H9 (cell line): Measurements from ENCODE around the gene NAXD. TPM values are rescaled to one million over a fixed set of nuclear protein-coding genes. Genes with fewer than 3 reads are reported as not detected.

ENCODE experiments used
- DNase-seq: peaks from one replicate; pipeline ENCODE4 v3.0.0-alpha.2; 2017
- H2AFZ ChIP-seq: one replicate; pipeline ENCODE4 v1.6.1; 2013; ENCODE audit warnings: mild to moderate bottlenecking, low read length, control low read depth, moderate library complexity
- H2AK5ac ChIP-seq: 2 replicates; pipeline ENCODE4 v1.6.1; 2013; ENCODE audit warnings: low read length, control low read depth, mixed read lengths; ENCODE audit not compliant: insufficient read length
- H2BK120ac ChIP-seq: one replicate; pipeline ENCODE4 v1.6.1; 2013; ENCODE audit warnings: low read depth, mild to moderate bottlenecking, low read length, control low read depth, inconsistent platforms; ENCODE audit not compliant: poor library complexity, severe bottlenecking
- H2BK12ac ChIP-seq: 2 replicates; pipeline ENCODE4 v1.6.1; 2013; ENCODE audit warnings: low read length, control low read depth, mixed read lengths, low read depth; ENCODE audit not compliant: insufficient read length
- H2BK15ac ChIP-seq: 2 replicates; pipeline ENCODE4 v1.6.1; 2013; ENCODE audit warnings: low read depth, low read length, control low read depth
- H2BK20ac ChIP-seq: one replicate; pipeline ENCODE4 v1.6.1; 2013; ENCODE audit warnings: low read depth, mild to moderate bottlenecking, low read length, control low read depth, inconsistent platforms; ENCODE audit not compliant: poor library complexity, severe bottlenecking
- H2BK5ac ChIP-seq: 2 replicates; pipeline ENCODE4 v1.6.1; 2013; ENCODE audit warnings: low read length, control low read depth, mixed read lengths; ENCODE audit not compliant: insufficient read length
- H3K14ac ChIP-seq: 2 replicates; pipeline ENCODE4 v1.6.1; 2013; ENCODE audit warnings: low read length, control low read depth; ENCODE audit not compliant: insufficient read depth
- H3K18ac ChIP-seq: 2 replicates; pipeline ENCODE4 v1.6.1; 2013; ENCODE audit warnings: low read depth, mild to moderate bottlenecking, mixed read lengths, low read length, control low read depth; ENCODE audit not compliant: insufficient read length
- H3K23ac ChIP-seq: 2 replicates; pipeline ENCODE4 v1.6.1; 2013; ENCODE audit warnings: low read length, control low read depth, mixed read lengths, low read depth; ENCODE audit not compliant: insufficient read length
- H3K23me2 ChIP-seq: 2 replicates; pipeline ENCODE4 v1.6.1; 2013; ENCODE audit warnings: low read depth, mild to moderate bottlenecking, mixed read lengths, low read length, control low read depth; ENCODE audit not compliant: insufficient read length, poor library complexity, severe bottlenecking
- H3K27ac ChIP-seq: 2 replicates; pipeline ENCODE4 v1.5.1; 2013; ENCODE audit warnings: low read length, control low read depth, mixed read lengths, low read depth; ENCODE audit not compliant: insufficient read length
- H3K27me3 ChIP-seq: 2 replicates; pipeline ENCODE4 v1.6.1; 2013; ENCODE audit warnings: low read length, control low read depth, inconsistent platforms; ENCODE audit not compliant: insufficient read depth
- H3K4ac ChIP-seq: 2 replicates; pipeline ENCODE4 v1.6.1; 2013; ENCODE audit warnings: low read depth, mild to moderate bottlenecking, control low read depth, inconsistent platforms, low read length, moderate library complexity
- H3K4me1 ChIP-seq: 2 replicates; pipeline ENCODE4 v1.6.1; 2013; ENCODE audit warnings: low read length, control low read depth, inconsistent platforms; ENCODE audit not compliant: insufficient read depth
- H3K4me2 ChIP-seq: 2 replicates; pipeline ENCODE4 v1.6.1; 2013; ENCODE audit warnings: low read length, control low read depth, mixed read lengths; ENCODE audit not compliant: insufficient read length, insufficient read depth
- H3K56ac ChIP-seq: 2 replicates; pipeline ENCODE4 v1.6.1; 2013; ENCODE audit warnings: low read depth, mild to moderate bottlenecking, mixed read lengths, low read length, control low read depth; ENCODE audit not compliant: insufficient read length
- H3K79me1 ChIP-seq: 2 replicates; pipeline ENCODE4 v1.6.1; 2013; ENCODE audit warnings: low read depth, mild to moderate bottlenecking, moderate library complexity, low read length, control low read depth, inconsistent platforms; ENCODE audit not compliant: insufficient read depth, poor library complexity, severe bottlenecking
- H3K79me2 ChIP-seq: 2 replicates; pipeline ENCODE4 v1.6.1; 2013; ENCODE audit warnings: low read length, control low read depth, inconsistent platforms; ENCODE audit not compliant: insufficient read depth
- H3K9ac ChIP-seq: 2 replicates; pipeline ENCODE4 v1.6.1; 2013; ENCODE audit warnings: low read length, control low read depth, mixed read lengths; ENCODE audit not compliant: insufficient read length; ENCODE audit errors: extremely low read depth
- H3K9me3 ChIP-seq: one replicate; pipeline ENCODE4 v1.6.1; 2013; ENCODE audit warnings: low read depth, low read length, inconsistent platforms; ENCODE audit not compliant: control insufficient read depth
- H3T11ph ChIP-seq: one replicate; pipeline ENCODE4 v1.6.1; 2013; ENCODE audit warnings: mild to moderate bottlenecking, low read length, control low read depth, inconsistent platforms
- H4K20me1 ChIP-seq: one replicate; pipeline ENCODE4 v1.6.1; 2013; ENCODE audit not compliant: control insufficient read depth, insufficient read length, insufficient read depth
- H4K5ac ChIP-seq: 2 replicates; pipeline ENCODE4 v1.6.1; 2013; ENCODE audit warnings: low read depth, mild to moderate bottlenecking, mixed read lengths, low read length, control low read depth; ENCODE audit not compliant: insufficient read length
- H4K8ac ChIP-seq: replicated peaks from 2 replicates; pipeline ENCODE4 v1.6.1; 2013; ENCODE audit warnings: low read length, control low read depth, mixed read lengths, low read depth; ENCODE audit not compliant: insufficient read length
- H4K91ac ChIP-seq: 2 replicates; pipeline ENCODE4 v1.6.1; 2013; ENCODE audit warnings: low read depth, mild to moderate bottlenecking, moderate library complexity, mixed read lengths, low read length, control low read depth; ENCODE audit not compliant: insufficient read length
- H3K27ac Mint-ChIP-seq, 3 experiments: 2 replicates in 2 of 3; 3 replicates in 1 of 3; pipeline ENCODE4 v1.8.0; 2020 to 2021; ENCODE audit warnings: mixed read lengths in 3 of 3, mild to moderate bottlenecking in 1 of 3, moderate library complexity in 1 of 3
- H3K27me3 Mint-ChIP-seq: 2 replicates; pipeline ENCODE4 v1.8.0; 2021; ENCODE audit warnings: low read depth, mild to moderate bottlenecking, moderate library complexity, mixed read lengths
- H3K36me3 Mint-ChIP-seq, 3 experiments: 2 replicates in 2 of 3; 3 replicates in 1 of 3; pipeline ENCODE4 v1.8.0; 2020 to 2021; ENCODE audit warnings: low read depth in 3 of 3, mixed read lengths in 3 of 3; ENCODE audit not compliant: insufficient read depth in 1 of 3
- H3K4me1 Mint-ChIP-seq, 2 experiments: 2 replicates each; pipeline ENCODE4 v1.8.0; 2020; ENCODE audit warnings: mixed read lengths in 2 of 2
- H3K4me3 Mint-ChIP-seq, 2 experiments: 2 replicates in 1 of 2; 3 replicates in 1 of 2; pipeline ENCODE4 v1.8.0; 2020 to 2021; ENCODE audit warnings: mild to moderate bottlenecking in 2 of 2, mixed read lengths in 2 of 2, moderate library complexity in 1 of 2
- H3K9me3 Mint-ChIP-seq, 2 experiments: 2 replicates in 1 of 2; 3 replicates in 1 of 2; pipeline ENCODE4 v1.8.0; 2020; ENCODE audit warnings: mild to moderate bottlenecking in 2 of 2, mixed read lengths in 2 of 2, moderate library complexity in 1 of 2
- CTCF ChIP-seq: fragments of 200-600 bp; sonication (generic); conservative IDR thresholded peaks from 3 replicates; pipeline ENCODE4 v1.8.0; 2021; ENCODE audit warnings: antibody characterized with exemption, mild to moderate bottlenecking
- WGBS: extraction: QIAGEN DNeasy Blood & Tissue Kit; methylation state at CpG from one replicate; pipeline ENCODE4 v1.1.7; 2013; ENCODE audit warnings: missing lambda C conversion rate, low lambda C conversion rate, mixed read lengths; ENCODE audit not compliant: insufficient read length; ENCODE audit errors: extremely low coverage; 5-methylcytosine and 5-hydroxymethylcytosine counted together
- total RNA-seq: library from RNA; stranded (reverse); gene quantifications from 2 replicates; pipeline ENCODE4 v1.2.1, GENCODE V29; 2021

NAXD gene
- total RNA-seq, 1 experiment from 2014 or later, result 25.5 TPM

GRCh38 chr13:110627761-110628476 lies 12.6 kb downstream of the NAXD start:
- no peaks in the 10 kb centered on the region for H3K9me3 ChIP-seq
- Mint-ChIP-seq H3K27me3 (no peaks in the 10 kb centered on the region), H3K4me1 (peaks cover 16 to 18% of the 10 kb centered on the region in 2 experiments), H3K36me3 (peaks cover 25 to 62% (median 52%) of the 10 kb centered on the region in 3 experiments), H3K4me3 (no peak overlapping the region; a peak in 1 of 5 replicates), H3K9me3 (no peaks in the 10 kb centered on the region), H3K27ac (peak overlapping the region in 2 of 3 experiments; percentile 67 to 88; a peak in 4 of 7 replicates)
- H2BK15ac ChIP-seq, result no peak overlapping the region
- no CpG with 5 or more reads among the region's 12 CpGs for WGBS
- no peaks in the 10 kb centered on the region for H3K23me2 ChIP-seq
- no peak overlapping the region for H2BK20ac ChIP-seq
- no peaks in the 10 kb centered on the region for H4K20me1 ChIP-seq
- no peak overlapping the region for H2BK120ac ChIP-seq
- no peak for DNase-seq
- no peak overlapping the region; the same call in 1 of the 2 replicates for H3K14ac ChIP-seq
- TF ChIP-seq CTCF, result no peak
- H3K27me3 ChIP-seq, result no peaks in the 10 kb centered on the region
- no peak overlapping the region for H4K8ac ChIP-seq
- no peak overlapping the region for H3T11ph ChIP-seq
- H3K27ac ChIP-seq, result no peak overlapping the region
- H3K23ac ChIP-seq, result no peak overlapping the region
- no peak overlapping the region for H3K56ac ChIP-seq
- H3K9ac ChIP-seq, result no peak overlapping the region
- H2BK5ac ChIP-seq, result no peak overlapping the region
- no peak overlapping the region for H2BK12ac ChIP-seq
- H3K4me1 ChIP-seq, result no peaks in the 10 kb centered on the region
- no peak overlapping the region for H3K4ac ChIP-seq
- no peak overlapping the region for H2AFZ ChIP-seq
- no peak overlapping the region for H3K18ac ChIP-seq
- no peak overlapping the region for H3K4me2 ChIP-seq
- H3K79me2 ChIP-seq, result peaks cover 17% of the 10 kb centered on the region; the same call in 1 of the 2 replicates
- peaks cover 10% of the 10 kb centered on the region for H3K79me1 ChIP-seq
- H2AK5ac ChIP-seq, result no peak overlapping the region
- H4K91ac ChIP-seq, result no peak overlapping the region
- H4K5ac ChIP-seq, result no peak overlapping the region
